ENCODE measurements around the gene VWA2.

DNA sequence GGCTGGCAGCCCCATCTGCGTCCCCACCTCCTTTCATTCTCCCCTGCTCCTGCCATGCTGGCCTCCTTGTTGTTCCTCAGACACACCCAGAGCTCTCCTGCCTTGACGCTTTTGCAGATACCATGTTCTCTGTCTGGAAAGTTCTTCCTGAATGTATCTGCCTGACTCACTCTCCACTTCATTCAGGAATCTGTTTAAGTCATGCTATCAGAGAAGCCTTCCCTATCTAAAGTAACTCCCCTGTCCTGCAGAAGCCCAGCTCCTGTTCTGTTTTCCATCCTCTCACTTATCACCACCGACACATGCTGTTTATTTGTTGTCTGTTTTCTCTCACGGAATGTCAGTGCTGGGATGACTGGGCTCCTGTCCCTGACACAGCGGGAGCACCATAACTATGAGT, 83.3 kb downstream of the VWA2 start:
- TF ChIP-seq CTCF (IDR thresholded peaks at IDR 0.05; ENCODE audit: low read length): no peak
- no peak for TF ChIP-seq EZH2phosphoT487 (IDR thresholded peaks at IDR 0.05; ENCODE audit: low read length)
- no peak for TF ChIP-seq EZH2 (optimal IDR thresholded peaks at IDR 0.05; ENCODE audit: low read depth, low read length)

Data from MM.1S (cell line).